ENCODE measurements around the gene PAX5.
"Not testable (repeated sequence)": the region's sequence is repeated elsewhere in the genome, so short reads cannot be mapped to it uniquely, and the experiment has no call there.

The PAX5 gene

DNA sequence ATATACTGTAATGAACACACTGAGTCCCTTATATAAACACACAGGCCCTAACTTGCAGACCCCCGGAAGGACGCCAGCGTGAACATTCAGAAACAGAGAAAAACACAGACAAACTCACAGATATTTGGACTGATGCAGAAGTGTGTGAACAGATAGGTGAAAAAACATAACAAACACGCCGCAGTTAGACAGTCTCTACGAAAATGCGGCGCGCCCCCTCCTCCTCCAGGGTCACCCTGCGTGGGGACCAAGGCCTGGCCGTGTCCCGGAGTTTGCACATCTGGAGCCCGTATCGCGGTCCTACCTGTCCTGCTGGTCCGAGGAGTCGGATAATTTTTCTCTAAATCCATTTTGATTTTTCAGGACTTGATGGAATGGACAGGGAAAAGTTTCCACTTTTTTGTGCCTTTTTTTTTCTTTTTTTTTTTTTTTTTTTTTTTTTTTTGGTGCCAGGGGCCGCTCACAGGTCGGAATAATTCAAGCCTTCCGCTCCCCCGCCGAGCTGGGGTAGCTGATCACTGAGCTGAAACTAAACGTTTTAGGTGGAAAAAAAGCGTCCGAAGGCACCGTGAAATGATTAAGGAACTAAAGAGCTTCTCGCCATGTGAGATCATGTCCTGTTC, at the start of gene PAX5:
Gene PAX5 (minus strand): TSS at position 587 of the 623 bp plus-strand sequence. CDS start 237 bp downstream, at position 350.
- DNase-seq, result no peak
- in situ Hi-C loops (cut with MboI; ENCODE audit: low pct_unique_long_range_greater_than_20kb, low sequenced_read_pairs), result no loop called here

DNA sequence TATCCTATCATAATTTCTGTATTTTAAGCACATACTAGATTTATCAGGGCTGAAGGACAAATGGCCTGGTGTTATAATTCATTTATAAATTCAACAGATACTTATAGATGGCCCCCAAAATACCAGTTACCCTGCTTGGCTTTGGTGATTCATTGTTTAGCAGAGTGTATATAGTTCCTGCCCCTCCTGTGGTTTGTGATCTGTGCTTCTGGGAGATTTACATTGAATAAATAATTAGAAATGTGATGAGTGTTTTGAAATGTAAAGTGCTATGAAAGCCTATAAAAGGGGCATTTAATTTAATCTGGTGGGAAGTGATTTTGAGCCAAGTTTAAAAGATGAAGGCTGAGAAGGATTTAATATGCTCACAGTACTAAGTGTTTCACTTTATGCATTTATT, 49.6 kb upstream of the PAX5 start:
- in situ Hi-C loops (cut with MboI; ENCODE audit: low pct_unique_long_range_greater_than_20kb, low sequenced_read_pairs), result no loop called here
- no peak for DNase-seq

DNA sequence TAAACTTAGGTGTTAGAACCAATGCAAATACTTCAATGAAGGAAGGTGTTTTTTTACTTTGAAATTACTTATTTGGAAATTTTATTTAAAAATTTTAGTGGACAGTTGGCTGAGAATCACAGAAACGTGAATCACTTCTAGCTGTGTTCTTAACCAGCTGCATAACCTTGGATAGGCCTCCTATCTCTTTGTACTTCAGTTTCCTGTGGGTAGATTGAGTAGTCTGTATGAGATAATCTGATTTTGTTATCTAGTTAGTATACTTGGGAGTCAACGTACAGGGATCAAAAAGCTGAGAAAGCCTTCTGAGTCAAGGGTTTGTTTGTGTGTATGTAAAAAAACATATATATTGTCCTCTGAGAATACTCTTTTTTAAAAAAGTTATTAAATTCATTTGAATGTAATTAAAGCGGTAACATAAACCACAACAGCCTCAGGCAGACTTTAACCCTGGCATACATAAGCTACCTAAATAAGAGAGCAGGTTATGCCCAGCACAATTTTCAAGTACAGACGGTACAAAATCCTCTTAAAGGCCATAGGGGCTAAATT, 48.2 kb upstream of the PAX5 start:
- no peak for DNase-seq
- in situ Hi-C loops (cut with MboI; ENCODE audit: low pct_unique_long_range_greater_than_20kb, low sequenced_read_pairs), result no loop called here

DNA sequence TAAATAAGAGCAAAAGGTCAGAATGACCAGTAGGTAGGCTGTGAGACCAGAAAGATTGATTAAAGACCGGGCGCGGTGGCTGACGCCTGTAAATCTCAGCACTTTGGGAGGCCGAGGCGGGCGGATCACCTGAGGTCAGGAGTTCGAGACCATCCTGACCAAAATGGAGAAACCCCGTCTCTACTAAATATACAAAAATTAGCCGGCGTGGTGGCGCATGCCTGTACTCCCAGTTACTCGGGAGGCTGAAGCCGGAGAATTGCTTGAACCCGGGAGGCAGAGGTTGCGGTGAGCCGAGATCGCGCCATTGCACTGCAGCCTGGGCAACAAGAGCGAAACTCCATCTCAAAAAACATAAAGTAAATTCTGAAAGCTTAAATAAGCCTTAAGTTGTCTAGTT, 47.4 kb upstream of the PAX5 start:
- in situ Hi-C loops (cut with MboI; ENCODE audit: low pct_unique_long_range_greater_than_20kb, low sequenced_read_pairs); DNase-seq: not testable (repeated sequence)

DNA sequence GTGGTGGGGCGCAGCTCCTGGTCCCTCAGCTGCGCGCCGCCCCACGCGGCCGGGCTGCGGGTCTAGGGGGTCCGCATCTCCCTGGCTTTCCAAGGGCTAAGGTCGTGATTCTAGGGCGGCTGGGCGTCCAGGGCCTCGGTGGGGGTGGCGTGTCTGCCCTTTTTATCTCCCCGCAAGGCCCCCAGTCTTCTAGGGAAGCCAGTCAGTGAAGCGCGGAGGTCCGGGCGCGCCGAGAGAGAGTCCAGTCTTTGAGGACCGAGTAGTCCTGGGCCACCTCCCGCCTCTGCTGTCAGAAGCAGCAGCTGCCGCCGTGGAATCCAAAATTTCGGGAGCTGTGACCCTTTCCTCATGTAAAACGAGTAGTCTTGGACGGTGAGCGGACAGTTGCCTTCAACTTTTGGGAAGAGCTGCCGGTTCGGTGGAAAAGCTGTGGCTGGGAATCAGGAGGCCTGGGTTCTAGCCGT, 46.1 kb upstream of the PAX5 start:
- DNase-seq; in situ Hi-C loops (cut with MboI; ENCODE audit: low pct_unique_long_range_greater_than_20kb, low sequenced_read_pairs): not testable (repeated sequence)

DNA sequence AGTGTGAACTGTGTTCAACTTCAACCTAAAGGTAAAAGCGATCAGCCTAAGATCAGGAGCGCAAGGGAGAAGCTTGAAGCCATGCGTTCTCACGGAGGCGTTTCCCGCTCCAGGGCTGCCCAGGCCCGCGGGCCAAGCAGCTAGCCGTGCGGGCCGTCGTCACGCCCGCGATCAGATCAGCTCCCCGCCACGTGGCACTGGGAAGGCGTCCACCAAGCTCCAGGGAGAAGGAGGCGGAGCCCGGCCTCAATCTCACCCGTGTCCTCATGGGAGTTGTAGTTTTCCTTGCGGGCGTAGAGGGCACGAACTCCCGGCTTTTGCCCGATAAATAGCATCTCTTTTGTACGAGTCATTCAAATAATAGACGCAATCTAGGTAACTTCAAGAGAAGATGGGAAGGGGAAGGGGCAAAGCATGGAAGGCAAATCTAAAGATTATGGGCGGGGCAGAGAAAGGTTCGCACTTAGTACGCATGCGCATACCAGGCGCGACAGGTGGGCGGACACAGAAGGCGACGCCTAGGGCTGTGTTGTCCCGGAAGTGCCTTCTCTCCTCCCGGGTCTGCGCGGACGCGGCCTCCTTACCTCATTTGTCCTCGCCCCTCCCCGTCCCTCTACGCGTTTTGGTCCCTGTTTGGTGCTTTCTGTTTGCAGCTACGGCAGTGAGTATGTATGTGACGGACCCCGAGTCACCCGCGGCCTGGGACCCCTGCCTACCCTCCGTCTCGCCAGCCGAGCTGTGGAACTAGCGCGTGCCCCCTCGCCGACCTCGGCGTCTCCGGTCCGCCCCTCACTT, 45.5 kb upstream of the PAX5 start:
- in situ Hi-C loops (cut with MboI; ENCODE audit: low pct_unique_long_range_greater_than_20kb, low sequenced_read_pairs), result no loop called here
- DNase-seq, result peak; percentile 97

DNA sequence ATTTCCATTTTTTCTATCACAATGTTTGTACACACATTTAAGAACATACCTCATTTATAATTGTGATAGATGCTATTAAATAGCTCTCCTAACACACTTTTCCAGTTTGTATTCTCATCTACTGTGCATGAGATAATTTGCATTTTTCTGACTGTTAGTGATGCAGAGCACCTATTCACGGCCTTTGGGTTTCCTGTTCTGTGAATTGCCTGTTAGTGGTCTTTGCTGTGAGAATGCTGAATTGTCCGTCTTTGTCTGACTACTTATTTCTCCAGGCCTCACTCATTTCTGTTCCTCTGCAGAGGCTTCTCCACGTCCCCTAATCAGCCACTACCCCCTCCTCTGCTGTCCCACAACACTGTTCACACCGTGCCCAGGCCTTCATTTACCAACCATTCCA, 40.7 kb upstream of the PAX5 start:
- in situ Hi-C loops (cut with MboI; ENCODE audit: low pct_unique_long_range_greater_than_20kb, low sequenced_read_pairs); DNase-seq: not testable (repeated sequence)

DNA sequence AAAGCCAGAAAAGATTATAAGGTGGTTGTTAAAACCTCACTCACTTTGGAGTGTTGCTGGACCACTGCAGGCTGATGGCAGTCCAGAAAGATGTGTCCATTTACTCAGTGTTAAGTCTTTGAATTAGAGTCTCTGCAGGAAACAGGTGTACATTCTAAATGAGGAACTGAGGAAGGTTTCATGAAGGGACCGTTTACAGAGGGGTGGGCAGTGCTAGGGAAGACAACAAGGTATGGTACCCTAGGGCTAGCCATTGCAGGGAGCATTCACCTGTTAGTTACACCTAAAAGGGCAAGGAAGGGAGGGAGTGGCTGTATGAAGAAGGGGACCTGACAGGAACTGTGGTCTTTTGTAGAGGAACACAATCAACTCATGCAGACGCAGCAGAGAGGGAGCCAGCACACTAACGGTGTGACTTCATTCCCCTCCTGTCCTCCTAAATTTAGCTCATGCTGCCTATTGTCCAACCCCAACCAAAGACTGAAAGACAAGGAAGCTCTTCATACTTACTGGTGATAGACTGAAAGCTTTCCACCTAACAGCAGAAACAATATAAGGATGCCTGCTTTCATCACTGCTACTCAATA, 32.2 kb upstream of the PAX5 start:
- in situ Hi-C loops (cut with MboI; ENCODE audit: low pct_unique_long_range_greater_than_20kb, low sequenced_read_pairs), result no loop called here
- peak; percentile 55 for DNase-seq

DNA sequence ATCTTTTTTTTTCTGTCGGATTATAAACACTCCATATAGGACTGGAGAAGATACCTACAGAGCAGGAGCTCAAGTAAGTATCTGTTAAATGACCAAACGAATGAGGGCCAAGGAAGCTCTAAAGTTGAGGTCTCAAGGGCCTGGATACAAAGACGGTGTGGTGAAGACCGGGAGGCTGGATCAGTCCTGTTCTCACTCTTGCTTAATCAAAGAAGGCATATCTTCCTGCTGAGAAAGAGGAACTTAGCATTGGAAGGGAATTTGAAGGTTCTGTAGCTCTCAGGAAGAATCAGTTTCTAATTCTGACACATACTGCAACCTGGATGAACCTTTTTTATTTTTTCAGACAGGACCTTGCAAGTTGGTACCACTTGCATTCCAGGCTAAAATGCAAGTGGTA, 28.3 kb upstream of the PAX5 start:
- DNase-seq, result peak; percentile 75
- in situ Hi-C loops (cut with MboI; ENCODE audit: low pct_unique_long_range_greater_than_20kb, low sequenced_read_pairs), result no loop called here

DNA sequence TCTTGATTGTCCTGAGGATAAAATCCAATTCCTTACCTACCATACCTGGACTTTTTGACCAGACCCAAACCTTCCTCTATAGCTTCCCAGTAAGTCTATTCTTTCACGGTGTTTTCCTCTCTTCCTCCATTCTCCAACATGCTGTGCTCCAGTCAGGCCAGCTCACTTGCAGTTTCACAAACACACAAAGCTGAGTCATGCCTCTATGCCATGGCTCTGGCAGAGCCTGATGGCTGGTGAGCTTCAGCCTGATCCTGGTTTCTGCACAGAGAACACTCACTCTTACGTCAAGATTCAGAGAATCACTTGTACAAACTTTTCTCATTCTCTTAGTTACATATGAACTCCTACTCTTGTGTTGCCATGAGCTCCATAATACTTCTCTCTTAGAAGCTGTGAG, 27.7 kb upstream of the PAX5 start:
- no peak for DNase-seq
- in situ Hi-C loops (cut with MboI; ENCODE audit: low pct_unique_long_range_greater_than_20kb, low sequenced_read_pairs), result no loop called here

DNA sequence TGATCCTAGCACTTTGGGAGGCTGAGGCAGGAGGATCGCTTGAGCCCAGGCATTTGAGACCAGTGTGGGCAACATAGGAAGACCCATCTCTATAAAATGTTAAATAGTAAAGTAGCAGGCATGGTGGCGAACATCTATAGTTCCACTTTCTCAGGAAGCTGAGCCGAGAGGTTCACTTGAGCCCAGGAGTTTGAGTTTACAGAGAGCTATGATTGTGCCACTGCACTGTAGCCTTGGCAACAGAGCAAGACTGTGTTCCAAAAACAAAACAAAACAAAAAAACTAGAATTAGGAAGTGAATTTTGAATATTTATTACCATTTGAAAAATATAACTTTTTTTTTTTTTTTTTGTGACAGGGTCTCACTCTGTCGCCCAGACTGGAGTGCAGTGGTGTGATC, 26.8 kb upstream of the PAX5 start:
- in situ Hi-C loops (cut with MboI; ENCODE audit: low pct_unique_long_range_greater_than_20kb, low sequenced_read_pairs), result no loop called here

DNA sequence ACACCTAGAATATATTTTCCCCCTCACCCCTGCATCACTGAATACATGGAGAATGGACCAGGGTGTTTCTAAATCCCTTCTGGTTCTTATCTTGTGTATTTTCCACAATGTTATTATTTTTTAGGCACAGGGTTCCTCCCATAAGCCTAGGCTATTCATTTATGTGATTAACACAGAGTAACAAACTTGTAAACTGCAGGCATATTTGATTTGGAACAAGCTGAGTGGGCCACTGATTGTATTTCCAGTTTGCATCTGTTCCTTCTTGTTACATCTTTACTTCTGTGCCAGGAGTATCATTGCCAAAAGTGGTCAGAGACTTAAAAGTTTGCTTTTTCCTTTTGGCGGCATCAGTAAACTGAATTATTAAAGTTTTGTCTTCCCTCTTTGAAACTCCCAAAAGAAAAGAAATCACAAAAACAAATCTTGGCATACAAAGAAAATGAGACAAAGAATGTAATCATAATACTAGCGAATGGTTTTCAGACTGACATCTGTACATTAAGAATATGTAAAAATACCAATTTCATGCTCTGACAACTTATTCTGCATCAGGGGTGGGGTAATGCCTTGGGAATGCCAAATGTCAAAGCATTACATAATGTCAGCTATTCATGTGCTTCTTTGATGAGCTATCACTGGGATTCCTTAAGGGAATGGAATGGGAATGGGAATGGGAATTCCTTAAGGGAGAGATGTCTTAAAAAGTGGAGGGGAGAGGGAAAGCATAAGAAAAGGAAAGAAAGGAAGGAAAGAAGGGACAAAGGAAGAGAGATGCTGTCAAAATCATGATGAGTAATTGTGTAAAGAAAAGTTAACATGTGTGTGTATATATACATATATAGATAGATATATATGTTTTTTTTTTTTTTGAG, 22.2 kb upstream of the PAX5 start:
- DNase-seq, result no peak
- in situ Hi-C loops (cut with MboI; ENCODE audit: low pct_unique_long_range_greater_than_20kb, low sequenced_read_pairs), result no loop called here

More for the DNA sequence above, 26.8 kb upstream of the PAX5 start:
- no peak for DNase-seq

DNA sequence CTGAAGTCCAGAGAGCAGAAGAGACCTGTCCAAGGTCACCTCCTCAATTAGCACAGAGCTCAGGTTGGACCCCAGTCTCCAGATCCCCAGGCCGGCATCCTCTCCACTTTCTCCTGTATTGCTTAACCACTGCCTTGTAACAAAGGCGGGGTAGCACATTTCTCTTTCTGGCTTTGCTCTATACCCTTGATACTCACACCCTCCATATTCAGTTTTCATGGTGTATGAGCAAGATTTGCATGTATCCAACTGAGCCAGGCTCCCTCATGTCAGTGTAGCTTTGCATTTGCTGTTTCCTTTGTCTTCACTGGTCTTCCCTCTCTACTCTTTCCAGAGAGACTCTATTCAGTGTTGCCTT, 20.3 kb upstream of the PAX5 start:
- DNase-seq; in situ Hi-C loops (cut with MboI; ENCODE audit: low pct_unique_long_range_greater_than_20kb, low sequenced_read_pairs): not testable (repeated sequence)

DNA sequence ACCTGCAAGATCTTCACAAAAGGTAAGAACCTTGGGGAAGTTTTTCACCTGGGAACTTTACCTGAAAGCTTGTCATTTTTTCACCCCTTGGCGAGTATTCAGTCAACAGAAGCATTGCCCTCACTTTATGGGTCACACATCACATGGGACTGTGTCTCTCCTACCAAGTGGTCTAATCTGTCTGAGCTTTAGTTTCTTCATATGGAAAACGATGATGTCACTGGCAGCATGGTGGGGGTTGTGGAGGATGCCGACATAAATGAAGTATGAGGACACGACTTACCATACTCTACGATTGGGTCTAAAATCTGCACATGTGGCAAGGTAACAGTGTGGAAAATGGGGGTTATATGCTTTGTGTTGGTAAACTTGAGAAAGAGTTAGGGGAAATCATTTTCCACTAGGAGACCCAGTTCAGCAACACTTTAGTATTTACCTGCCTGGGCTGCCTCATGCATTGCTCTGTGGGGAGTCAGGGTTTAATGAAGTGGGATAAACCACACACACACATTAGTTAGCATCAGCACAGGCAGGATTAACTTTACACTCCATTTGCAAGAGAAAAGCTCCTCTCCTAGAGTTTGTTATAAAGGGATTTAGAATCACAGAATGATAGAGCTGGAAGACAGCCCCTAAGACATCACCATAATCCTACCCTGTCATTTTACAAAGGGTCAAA, 19.8 kb upstream of the PAX5 start:
- DNase-seq, result no peak

DNA sequence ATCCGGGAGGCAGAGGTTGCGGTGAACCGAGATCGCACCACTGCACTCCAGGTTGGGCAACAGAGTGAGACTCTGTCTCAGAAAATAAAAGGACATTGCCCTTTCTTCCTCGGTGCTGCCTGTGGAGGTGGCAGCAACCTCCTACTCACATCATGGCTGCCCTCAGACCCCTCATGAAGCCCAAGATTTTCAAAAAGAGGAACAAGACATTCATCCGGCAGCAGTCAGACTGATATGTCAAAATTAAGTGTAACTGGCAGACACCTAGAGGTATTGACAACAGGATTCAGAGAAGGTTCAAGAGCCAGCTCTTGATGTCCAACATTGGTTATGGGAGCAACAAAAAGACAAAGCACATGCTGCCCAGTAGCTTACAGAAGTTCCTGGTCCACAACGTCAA, 12.6 kb upstream of the PAX5 start:
- peak; percentile 70 for DNase-seq
- in situ Hi-C loops (cut with MboI; ENCODE audit: low pct_unique_long_range_greater_than_20kb, low sequenced_read_pairs), result no loop called here

More for the DNA sequence above, 19.8 kb upstream of the PAX5 start:
- in situ Hi-C loops (cut with MboI; ENCODE audit: low pct_unique_long_range_greater_than_20kb, low sequenced_read_pairs), result no loop called here

DNA sequence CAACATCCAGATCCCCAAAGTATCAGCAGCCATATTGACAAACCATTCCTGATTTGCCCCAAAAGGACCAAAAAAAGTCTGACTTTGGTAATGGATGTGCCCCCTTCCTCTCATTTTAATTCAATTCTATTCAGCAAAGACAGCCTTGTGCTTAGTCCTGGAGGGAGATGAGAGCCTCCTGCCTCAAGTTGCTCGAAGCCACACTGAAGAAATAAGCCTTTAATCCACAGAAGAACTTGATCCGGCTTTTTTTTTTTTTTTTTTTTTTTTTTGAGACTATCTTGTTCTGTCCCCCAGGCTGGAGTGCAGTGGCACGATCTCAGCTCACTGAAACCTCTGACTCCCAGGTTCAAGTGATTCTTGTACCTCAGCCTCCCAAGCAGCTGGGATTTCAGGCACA, 8.4 kb upstream of the PAX5 start:
- no peak for DNase-seq
- in situ Hi-C loops (cut with MboI; ENCODE audit: low pct_unique_long_range_greater_than_20kb, low sequenced_read_pairs), result no loop called here

DNA sequence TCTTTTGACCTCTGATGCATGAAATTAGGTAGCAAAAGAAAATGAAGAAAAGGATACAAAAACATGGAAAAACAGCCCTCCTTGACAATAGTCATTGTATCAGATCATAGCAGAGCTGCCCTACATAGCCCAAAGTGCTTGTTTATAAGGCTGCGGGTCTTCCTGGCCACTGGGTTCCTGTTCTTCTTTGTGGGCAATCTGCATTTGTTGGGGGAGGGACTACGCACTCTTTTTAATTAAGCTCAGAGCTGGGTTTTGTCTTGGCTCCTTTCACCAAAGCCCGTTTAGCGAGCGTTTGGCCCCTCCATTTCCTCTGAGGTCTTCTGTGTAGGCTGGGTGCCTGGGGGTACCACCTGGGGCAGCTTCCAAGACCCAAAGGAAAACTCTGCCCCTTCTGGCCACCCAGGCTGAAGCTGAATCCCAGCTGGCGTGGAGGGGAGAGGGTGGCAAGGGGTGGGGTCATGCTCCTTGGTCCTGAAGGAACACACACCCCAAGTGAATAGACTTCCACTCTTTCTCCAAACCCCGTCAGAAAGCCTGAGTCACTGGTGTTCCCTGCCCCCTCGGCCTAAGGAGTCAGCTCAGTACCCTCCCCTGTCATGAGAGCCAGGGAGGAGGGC, 6.5 kb upstream of the PAX5 start:
- in situ Hi-C loops (cut with MboI; ENCODE audit: low pct_unique_long_range_greater_than_20kb, low sequenced_read_pairs), result no loop called here
- peak; percentile 61 for DNase-seq

DNA sequence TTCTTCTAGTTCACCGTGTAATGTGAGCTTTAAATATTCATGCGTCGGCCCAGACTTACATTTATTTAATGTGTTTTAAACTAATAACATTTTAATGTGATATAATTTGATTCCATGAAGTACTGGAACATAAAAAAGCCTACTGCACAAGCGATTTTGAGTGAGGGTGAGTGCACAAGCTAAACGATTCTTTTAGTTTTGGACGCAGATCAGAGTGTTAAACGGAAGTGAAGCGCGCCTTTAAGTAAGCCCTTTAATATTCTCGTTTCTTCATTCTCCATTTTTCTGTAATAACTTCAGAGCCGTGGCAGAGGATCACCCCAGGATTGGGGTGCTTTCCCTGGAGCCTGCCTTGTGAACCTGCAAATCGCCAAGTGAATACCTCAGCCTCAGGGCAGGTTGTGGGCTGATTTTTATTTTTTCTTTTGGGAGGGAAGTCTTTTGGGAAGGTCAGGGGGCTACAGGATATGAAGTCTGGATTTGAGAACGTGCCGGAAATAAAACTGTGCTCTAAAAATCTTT, 4.9 kb upstream of the PAX5 start:
- in situ Hi-C loops (cut with MboI; ENCODE audit: low pct_unique_long_range_greater_than_20kb, low sequenced_read_pairs), result no loop called here
- no peak for DNase-seq

Data from KBM-7 (cell line).